Rectal smooth muscle tissue (tissue), 1 donor: ENCODE data around the gene BTNL3.

ENCODE experiments used
- H3K27ac ChIP-seq: one replicate; pipeline ENCODE4 v1.7.0; 2013; ENCODE audit warnings: low read depth, low read length, inconsistent platforms
- H3K27me3 ChIP-seq: one replicate; pipeline ENCODE4 v1.7.0; 2013; ENCODE audit warnings: low read length; ENCODE audit not compliant: control insufficient read depth, insufficient read depth
- H3K36me3 ChIP-seq: one replicate; pipeline ENCODE4 v1.7.0; 2013; ENCODE audit warnings: low read length; ENCODE audit not compliant: control insufficient read depth, insufficient read depth
- H3K4me1 ChIP-seq: one replicate; pipeline ENCODE4 v1.7.0; 2013; ENCODE audit warnings: low read length; ENCODE audit not compliant: control insufficient read depth, insufficient read depth
- H3K4me3 ChIP-seq: one replicate; pipeline ENCODE4 v1.7.0; 2013; ENCODE audit warnings: low read length
- H3K9ac ChIP-seq: one replicate; pipeline ENCODE4 v1.7.0; 2013; ENCODE audit warnings: low read length

BTNL3 gene

DNA sequence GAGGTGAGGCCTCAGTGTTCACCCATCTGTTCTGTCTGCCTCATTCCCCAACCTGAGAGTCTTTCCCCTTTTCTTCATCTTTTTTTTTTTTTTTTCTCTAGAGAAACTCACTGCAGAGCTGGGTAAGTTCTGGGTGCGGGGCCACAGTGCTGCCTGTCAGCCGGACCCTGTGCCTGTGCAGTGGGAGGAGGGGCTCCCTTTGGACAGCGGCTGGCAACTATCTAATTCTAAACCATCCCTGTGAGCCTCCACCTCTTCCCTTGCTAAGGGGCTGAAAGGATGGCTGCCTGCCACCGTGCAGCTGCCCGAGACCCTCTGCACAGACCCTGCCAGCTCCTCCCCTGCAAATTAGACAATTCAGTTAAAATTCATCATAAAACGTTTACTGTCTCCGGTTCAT, 65.5 kb downstream of the BTNL3 start:
- no peaks in the 10 kb centered on the region for H3K4me1 ChIP-seq
- H3K36me3 ChIP-seq = no peaks in the 10 kb centered on the region
- H3K27ac ChIP-seq = no peak overlapping the region
- no peak overlapping the region for H3K9ac ChIP-seq
- H3K27me3 ChIP-seq = peaks cover 43% of the 10 kb centered on the region
- no peak overlapping the region for H3K4me3 ChIP-seq

DNA sequence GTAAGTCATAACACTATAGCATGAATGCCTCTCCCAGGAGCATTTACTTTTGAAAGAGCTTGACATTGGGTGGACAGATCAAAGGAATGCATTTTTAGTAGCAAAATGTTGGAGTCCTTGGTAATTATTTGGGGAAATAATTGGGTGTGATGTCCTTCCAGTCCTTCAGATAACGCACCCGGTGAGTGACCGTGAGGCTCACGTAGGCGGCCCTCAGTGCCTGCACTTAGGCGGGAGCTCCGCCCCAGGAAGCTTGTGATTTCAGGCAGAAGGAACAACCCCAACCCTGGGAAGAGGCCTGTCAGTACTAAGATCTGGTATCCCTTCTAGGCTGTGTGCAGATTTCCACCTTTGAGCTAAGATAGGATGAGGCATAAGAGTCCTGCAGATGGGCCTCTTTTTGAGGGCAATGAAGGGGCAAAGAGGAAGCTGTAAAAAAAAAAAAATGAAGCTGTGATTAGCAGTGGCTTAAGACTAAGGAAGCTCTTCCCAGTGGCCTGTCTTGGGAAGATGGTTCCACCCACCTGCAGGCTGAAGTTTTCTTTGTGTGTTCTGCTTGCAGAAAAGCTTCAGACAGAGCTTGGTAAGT, 66.3 kb downstream of the BTNL3 start:
- H3K27me3 ChIP-seq = peaks cover 38% of the 10 kb centered on the region
- H3K4me3 ChIP-seq = no peak overlapping the region
- no peak overlapping the region for H3K27ac ChIP-seq
- H3K9ac ChIP-seq = no peak overlapping the region
- no peaks in the 10 kb centered on the region for H3K4me1 ChIP-seq
- no peaks in the 10 kb centered on the region for H3K36me3 ChIP-seq
